GM18870 (cell line): ENCODE measurements around the gene LCLAT1.
"Not testable (repeated sequence)": the region's sequence is repeated elsewhere in the genome, so short reads cannot be mapped to it uniquely, and the experiment has no call there.

Source experiments
- ATAC-seq: cut with Tn5 transposase; IDR thresholded peaks from one replicate; pipeline ENCODE4 v1.9.1; 2021; ENCODE audit warnings: moderate library complexity; ENCODE audit not compliant: unreplicated experiment

Gene LCLAT1

DNA sequence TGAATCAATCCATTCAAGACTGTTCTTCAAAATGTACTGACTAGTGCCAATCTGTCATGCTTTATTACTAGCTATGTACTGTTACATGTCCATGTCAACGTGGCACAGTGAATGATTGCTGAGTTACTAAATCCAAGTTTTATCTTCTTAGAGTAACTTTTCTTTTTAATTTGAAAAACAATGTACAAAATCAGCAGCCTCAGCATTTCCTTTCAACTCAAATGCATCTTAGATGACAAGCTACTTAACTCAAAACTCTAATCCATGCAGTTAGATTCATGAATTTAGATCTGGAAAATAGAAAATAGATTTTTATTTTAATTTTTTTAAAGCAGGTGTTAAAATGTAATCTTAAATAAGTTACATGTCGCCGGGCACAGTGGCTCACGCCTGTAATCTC, 186.0 kb downstream of the LCLAT1 start:
- no peak for ATAC-seq

DNA sequence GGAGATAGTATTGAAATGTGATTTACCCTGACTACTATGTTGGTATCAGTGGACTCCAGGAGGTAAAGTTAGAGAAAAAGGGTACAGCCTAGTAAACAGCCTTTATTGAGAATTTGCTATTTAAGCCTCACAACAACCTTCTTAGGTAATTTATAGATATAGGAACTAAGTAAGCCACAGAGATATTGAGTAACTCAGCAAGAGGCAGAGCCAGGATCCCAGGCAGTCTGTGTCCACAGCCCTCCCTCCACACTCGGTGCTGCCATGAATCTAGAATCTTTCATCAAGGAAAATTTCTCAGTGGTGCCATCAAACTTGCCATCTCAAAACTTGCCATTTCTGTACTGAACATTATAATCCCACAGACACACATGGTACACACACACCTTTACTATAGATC, 189.3 kb downstream of the LCLAT1 start:
- ATAC-seq, result no peak

DNA sequence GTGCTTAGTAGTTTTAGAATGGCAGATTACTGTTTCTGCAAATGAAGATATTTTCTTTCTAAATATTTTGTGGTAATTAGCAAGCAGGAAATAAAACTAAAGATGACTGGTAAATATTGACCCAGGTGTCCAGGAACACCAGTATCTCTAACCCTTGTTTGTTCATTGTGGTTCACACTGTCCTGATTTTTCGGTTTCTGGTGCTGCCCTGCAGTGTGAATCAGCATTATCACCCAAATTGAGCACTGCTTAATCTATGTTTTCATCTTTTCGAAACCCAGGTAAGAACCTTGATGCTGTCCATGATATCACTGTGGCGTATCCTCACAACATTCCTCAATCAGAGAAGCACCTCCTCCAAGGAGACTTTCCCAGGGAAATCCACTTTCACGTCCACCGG, 192.8 kb downstream of the LCLAT1 start:
- ATAC-seq, result no peak

DNA sequence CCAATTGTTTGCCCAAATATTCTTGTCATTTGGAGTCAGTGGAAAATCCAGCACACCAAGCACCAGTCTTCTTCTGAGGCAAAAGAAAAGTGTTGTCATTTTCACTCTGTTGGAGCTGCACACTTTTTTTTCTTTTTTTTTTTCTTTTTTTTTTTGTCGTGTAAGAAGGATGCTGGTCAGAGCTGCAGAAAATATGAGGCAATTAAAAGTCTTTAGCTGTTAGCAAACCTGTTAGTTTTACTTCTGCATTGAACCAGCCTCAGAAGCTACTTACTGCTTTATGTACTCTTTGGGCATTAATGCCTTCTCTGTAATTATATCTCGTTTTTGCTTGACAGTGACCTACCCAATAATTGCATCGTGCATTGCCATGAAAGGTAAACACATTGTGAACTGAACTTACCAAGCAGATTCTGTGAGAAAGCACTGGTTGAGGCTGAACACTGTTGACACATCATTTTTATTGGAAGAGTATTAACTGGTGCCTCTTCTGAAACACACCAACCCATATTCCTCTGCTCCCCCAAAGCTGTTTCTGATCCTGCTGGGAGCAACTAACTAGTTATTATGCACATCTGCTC, 194.8 kb downstream of the LCLAT1 start:
- no peak for ATAC-seq

DNA sequence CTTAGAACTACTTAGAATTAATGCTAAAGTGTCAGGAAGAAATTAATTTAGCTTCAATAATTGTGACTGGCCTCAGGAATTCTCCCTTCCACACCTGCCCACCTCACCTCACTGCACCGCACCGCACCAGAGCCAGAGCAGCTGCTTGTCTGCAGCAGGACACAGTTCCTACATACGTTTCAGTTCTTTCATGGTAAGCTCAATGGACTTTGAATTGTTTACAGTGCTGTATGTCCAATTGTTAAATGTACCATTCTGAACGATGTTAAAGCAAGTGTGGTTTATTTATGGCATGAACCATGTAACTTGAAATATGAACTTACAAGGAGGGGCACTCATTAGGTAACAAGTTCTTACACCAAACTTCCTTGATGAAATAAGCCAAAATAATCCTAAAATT, 196.0 kb downstream of the LCLAT1 start:
- not testable (repeated sequence) for ATAC-seq

DNA sequence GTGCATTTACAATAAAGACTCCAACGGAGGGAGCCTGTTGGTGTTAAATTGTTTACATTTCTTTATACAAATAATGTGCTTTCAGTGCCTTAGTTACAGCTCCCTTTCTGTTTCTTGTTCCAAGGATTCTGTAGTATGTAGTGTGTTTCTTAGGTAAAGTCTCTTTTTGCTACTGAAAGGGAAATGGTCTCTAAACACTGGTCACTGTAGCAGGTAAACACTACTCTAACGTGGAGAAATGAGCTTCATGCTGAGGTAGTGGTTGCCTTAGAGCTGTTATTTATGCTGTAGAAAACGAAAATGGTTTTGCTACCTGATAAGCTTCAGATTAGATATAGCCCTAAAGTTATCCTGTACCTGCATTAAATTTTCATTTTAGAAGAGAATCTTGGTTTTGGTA, 196.6 kb downstream of the LCLAT1 start:
- no peak for ATAC-seq

DNA sequence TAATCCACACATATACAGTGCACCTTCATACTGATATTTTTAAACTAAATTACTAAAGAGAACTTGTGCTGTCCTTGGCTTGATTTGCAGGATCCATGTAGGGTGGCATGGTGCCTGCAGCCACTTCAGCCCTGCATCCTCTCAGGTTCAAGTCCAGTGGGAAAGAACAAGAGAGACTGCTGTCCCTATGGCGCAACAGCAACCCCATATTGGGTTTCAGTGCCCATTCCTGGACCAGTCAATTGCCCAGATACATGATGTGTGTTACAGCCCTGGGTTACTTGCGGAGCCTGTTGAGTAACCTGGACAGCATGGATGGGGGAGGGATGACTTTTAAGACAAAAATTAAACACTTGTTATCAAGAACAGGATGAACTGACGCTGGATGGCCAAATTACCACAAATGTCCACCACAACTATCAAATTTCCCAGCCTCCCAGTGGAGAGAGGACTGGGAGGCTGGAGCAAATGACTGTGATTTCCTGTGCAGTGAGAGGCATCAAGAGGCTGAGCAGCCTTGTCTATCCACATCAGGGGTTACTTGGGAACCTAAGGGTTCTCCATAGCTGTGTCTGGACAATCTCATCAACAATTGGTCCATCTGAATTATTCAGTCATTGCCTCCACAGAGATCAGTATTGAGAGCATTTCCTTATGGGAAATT, 198.2 kb downstream of the LCLAT1 start:
- ATAC-seq, result no peak

DNA sequence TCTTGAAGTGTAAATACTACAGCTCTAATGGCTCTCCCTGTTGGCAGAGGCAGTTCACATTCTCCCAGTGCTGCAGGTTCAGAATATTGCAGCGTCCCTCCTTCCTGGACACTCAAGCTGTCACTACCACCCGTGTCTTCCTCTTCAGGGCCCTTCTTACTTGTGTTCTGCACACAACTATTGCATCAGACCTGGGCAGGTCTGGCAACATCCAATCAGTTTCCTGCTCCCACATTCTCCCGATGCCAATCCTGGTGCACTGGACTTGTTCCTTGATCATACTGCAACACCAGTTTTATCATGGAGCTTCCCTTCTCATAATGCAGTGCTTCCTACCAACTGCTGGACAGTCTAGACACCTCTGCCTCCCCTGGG, 198.7 kb downstream of the LCLAT1 start:
- ATAC-seq, result no peak

DNA sequence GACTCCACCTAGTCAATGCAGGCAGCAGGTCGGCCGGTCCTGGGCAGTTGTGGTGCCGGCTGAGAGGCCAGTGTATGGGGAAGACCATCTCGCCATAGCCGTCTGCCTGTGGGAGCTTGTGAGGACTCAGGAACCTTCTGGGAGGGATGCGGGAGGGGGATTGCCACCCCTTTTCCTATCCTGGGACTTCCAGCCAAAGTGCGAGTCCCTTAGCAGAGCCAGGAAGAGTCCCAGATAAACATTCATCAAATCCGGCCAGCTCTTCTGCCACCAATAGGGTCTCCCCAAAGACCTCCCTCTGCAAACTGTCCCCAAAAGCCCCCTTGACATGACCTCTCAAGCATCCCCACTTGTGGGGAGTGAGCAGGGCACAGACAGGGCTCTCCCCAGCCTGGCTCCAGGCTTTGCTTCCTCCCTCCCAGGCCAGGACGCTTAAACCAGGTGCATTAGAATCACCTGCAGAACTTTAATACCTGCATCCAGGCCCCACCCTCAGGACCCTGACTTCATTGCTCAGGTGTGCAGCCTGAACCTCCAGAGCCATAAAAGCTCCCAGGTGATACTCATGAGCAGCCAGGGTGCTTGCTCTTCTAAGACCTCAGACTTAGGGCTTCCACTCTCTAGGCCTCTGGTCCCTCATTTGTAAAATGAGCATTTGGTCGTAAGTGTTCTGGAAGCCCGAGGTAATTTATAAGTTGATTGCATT, 200.9 kb downstream of the LCLAT1 start:
- no peak for ATAC-seq

DNA sequence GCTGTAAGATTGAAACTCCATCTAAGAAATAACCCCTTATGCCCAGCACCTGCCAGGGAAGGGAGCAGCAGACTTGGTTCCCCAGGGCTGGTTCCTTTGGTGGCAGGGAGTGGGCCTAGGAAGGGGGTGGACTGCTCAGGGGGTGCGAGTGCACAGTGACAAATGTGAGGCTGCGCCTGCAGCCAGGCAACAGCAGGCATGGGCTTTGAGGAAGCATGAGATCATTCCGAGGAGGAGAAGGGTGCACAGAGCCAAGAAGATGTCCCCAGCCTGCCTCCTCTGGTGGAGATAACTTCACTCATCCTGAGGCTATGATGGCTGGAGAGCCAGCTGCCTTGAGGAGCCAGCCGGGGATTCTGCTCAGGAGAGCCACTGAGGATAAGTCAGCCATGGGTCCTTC, 202.2 kb downstream of the LCLAT1 start:
- ATAC-seq, result no peak

DNA sequence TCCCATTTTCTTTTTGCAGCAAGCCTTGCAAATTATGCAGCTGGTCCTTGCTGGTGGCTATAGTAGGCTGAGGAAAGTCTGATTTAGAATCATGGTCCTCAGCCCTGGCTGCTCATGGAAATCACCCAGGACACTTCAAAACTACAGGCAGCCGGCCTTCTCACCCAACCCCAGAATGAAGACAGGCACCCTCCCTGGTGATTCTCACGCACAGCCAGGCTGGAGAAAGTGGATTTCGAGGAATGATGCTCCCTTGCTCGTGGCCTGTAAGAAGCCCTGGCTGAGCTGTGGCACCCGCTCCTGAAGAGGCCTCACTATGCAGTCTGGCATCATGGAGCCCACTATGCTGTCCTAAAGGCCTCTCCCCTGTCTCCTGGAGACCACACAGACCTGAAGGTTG, 202.8 kb downstream of the LCLAT1 start:
- ATAC-seq, result no peak

DNA sequence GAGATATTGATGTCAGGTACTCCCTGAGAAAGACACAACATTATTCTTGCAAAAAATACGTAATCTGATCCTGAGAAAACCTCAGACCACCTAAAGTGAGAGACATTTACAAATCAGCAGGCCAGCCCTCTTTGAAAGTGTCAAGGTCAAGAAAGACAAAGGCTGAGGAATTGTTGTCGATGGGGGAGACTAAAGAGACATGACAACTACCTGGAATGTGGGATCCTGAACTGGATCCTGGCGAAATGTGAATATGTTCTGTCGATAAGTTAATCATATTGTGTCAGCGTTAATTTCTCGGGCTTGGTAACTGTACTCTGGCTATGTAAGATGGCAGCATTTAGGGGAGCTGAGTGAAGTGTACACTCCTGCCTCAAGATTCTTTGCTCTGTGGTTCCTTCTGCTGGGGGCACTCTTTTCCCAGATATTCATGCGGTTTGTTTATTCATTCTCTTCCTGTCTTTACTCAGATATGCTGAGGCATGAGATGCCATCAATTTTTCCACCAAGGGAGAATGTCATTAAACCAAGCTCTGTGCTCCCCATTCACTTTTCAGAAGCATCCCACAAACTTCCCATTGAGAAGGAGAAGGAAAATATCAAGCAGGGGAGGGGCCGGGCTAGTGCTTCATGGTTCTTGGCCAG, 205.3 kb downstream of the LCLAT1 start:
- no peak for ATAC-seq

DNA sequence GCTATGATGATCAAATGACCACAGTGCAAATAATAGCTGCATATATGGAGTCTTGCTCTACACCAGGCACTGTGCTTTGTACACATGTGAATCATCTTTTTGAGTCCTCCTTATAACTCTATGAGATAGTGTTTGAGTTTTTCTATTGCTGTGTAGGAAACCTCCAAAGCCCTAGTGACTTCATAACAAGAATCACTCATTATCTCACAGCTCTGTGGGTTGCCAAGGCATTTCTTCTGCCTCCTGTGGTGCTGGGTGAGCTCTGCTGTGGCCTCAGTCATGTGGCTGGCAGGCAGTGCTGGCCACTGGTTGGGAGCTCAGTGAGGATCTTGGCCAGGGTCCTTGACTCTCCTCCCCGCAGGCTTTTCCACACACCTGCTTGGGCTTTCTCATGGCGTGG, 206.8 kb downstream of the LCLAT1 start:
- no peak for ATAC-seq

DNA sequence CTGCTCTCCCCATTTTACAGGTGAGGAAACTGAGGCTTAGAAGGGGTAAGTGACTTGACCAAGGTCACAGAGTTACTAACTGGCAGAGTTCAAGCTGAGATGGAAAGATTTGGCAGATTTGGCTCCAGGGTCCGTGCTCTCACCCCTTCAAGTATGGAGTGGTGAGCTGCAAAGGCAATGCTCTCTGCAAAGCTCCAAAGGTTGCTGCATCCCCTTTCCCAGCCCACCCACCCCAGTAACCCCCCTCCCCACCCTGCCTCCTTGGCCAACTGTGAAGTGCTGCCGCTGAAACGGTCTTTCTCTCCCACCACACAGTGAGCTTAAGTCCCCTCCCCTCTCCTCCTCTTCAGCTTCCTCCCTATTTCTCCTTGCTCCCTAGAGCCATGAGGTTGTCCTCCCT, 207.4 kb downstream of the LCLAT1 start:
- ATAC-seq, result no peak

DNA sequence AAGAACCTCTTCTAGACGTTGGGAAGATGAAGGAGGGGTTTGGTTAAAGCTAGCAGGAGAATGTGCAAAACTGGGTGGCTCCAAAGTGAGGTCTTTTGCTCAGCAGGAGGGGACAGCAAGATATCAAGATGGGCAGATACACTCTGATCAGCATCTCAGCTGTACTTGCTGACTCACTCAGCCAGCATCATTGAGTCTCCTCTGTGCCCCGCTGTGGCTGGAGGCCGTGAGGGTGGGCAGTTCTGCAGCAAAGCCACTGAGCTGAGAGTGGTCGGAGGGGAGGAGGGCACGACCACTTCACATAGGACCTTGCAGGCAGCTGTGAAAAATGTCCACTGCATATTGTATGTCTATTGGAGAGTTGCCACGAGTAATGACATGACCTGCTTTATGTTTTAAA, 208.2 kb downstream of the LCLAT1 start:
- ATAC-seq, result no peak

DNA sequence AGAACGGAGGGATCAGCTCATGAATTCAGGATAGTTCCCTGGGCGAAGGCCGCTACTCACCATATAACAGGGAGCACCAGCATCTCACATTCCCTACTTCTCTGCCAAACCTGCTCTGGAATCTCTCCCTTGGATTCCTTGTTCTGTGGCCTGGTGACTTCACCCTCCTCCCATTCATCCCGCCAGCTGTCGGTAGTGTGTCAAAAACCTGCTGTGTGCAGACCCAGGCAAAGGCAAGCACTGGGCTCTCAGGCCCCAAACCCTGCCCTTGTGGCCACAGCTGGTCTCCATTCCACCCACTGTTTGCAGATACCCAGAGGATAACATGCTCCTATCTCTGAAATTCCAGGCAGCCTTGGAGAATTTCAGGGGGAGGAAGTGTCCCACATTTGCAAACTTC, 208.6 kb downstream of the LCLAT1 start:
- ATAC-seq, result no peak

DNA sequence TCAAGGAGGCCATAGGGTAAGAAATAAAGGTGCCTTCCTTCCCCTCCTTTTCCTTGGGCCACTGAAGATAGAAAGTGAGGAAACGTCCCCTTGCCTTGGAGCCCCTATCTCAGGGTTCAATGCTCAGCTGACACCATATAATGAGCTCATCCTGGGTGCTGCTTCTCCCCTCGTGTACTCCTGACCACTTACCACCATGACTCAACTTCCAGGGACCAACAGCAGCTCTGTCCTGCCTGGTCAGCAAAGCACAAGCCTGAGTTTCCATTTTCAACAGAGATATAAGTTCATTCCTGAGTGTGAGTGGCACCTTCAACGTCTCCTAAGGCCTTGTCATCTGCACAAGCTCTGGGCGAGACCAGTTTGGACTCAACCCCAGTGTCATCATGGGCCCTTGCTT, 209.0 kb downstream of the LCLAT1 start:
- no peak for ATAC-seq

DNA sequence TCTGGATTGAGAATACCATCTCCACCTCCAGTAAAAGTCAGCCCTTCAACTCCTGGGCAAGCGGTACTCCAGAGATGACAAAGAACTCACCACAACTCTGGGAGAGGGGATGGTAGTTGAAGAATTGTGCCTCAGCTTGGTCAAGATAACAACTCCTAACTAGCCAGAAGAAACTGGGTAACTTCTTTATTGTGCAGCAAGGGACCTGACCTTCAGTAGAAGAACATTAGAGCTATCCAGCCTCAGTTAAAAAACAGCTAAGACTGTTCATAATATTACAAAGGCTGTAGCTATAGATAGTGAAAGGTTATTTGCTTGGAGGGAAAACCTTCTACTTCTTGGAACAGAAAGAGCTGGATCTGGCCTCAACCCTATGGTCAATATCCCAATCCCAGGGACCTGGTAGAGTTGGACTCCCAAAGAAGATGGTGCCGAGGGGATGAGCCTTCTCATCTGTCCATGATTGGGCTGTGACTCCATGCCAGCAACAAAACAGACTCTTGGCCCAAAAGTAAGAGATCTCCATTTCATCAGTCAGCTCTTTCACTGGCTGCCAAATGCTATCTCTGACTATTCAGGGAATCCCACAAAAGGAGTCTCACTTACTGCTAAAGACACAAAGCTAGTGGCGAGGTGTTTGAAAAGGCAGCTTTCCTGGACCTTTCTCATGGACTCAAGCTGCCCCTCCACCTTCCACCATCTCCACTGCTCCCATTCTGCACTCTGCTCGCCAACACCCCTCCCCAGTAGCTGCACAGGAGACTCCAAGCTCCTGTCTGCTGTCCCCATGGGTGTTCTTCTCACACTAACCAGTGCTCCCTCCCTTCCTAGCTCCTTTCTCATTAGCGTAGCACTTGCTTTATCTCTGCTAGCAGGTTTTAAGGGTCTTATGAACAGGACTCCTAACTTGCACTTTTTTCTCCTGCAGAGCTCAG, 214.4 kb downstream of the LCLAT1 start:
- no peak for ATAC-seq

DNA sequence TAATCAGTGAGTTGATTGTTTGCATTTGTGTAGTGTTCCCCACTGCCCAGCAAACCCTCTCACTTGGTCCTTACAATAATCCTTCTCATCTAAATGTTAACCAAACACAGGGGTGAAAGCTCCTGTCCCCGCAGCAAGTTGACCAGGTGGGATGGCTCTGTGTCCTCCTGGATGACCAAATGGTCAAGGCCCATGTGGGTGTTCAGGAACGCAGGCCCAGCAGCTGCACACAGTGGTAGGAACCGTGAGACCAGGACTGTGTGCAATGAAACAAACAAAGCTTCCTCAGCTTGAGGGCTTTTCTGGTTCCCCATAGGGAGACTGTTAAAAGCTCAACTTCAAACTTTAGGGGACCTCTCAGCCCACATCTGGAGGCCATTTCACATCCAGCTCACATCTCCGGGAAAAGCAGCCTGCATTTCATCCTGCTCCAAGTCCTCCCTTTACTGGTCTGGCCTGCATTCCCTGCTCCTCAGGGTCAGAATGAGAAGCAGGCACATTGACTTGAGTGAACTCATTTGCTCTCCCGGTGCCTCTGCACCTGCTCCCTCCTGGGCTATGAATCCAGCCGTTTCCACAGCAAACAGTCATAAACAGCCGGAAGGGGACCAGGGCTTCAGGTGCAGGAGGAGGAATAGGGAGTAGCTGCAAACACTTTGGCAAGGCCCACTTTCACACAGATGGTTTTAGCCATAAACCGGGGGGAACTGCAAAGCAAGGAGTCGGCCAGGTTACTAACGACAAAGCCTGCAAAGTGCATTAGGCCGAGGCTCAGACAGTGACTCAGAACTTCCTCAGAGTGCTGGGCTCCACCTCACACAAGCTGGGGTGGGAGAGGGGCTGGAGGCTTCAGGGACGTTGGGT, 215.5 kb downstream of the LCLAT1 start:
- ATAC-seq, result no peak

DNA sequence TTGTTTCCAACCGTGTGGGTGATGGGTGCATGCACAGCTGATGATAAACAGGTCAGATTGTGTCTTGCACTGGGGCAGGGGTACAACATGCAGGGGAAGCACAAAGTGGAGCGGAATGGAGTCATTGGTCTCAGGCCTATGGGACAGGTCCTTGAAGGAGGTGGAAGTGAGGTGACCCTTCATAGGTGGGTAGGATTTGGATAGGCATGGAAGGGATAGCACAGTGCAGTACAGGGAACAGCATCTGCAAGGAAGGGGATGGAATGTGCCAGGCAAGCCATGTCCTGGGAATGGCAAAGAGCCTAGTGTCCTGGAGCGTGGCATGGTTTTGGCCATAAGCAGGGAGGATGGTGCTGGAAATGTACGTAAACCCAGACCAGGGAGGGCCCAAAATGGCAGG, 216.3 kb downstream of the LCLAT1 start:
- ATAC-seq, result no peak
